Measurements from ENCODE around the gene RNF103. TPM values are rescaled to one million over a fixed set of nuclear protein-coding genes. Genes with fewer than 3 reads are reported as not detected.

The RNF103 gene
- total and polyA plus RNA-seq, 2 of the 13 experiments (the other 11 are each of a cell fraction or from before 2014, with no cell fraction given), result 19.8 to 21.1 TPM

GRCh38 chr2:86649119-86649947 lies 25.7 kb upstream of the RNF103 start (continued):
- TF ChIP-seq TEAD2 (CRISPR knock-in tag; IDR thresholded peaks at IDR 0.05) (no peak), ZNF207 (IDR thresholded peaks at IDR 0.05; ENCODE audit: borderline replicate concordance) (no peak), PATZ1 (CRISPR knock-in tag; IDR thresholded peaks at IDR 0.05) (no peak), PHF21A (CRISPR knock-in tag; IDR thresholded peaks at IDR 0.05) (peak; percentile 62; the same call in 1 of the 2 replicates), TEF (CRISPR knock-in tag; IDR thresholded peaks at IDR 0.05) (no peak), ZNF577 (CRISPR knock-in tag; IDR thresholded peaks at IDR 0.05; ENCODE audit: borderline replicate concordance, low read depth) (no peak), ZNF337 (CRISPR knock-in tag; IDR thresholded peaks at IDR 0.05; ENCODE audit: borderline replicate concordance, low read depth) (no peak), POLR2A (IDR thresholded peaks at IDR 0.05; ENCODE audit: insufficient read depth in 1 of 2, low read depth in 2 of 2, low read length in 2 of 2) (peak in 1 of 2 experiments; percentile 45; a peak in 2 of 4 replicates), MAFG (CRISPR knock-in tag; IDR thresholded peaks at IDR 0.05) (no peak), ZNF331 (CRISPR knock-in tag; IDR thresholded peaks at IDR 0.05) (peak; percentile 81), IKZF1 (IDR thresholded peaks at IDR 0.05) (no peak), ZNF10 (CRISPR knock-in tag; IDR thresholded peaks at IDR 0.05; ENCODE audit: borderline replicate concordance, low read depth) (no peak), ZNF547 (CRISPR knock-in tag; IDR thresholded peaks at IDR 0.05) (no peak), AKNA (CRISPR knock-in tag; IDR thresholded peaks at IDR 0.05; ENCODE audit: borderline replicate concordance) (no peak), ATF1 (CRISPR knock-in tag; IDR thresholded peaks at IDR 0.05) (no peak), ZSCAN30 (CRISPR knock-in tag; IDR thresholded peaks at IDR 0.05) (no peak), ZSCAN29 (CRISPR knock-in tag; conservative IDR thresholded peaks at IDR 0.05) (no peak), KAT2B (IDR thresholded peaks at IDR 0.05; ENCODE audit: borderline replicate concordance, low read depth, low read length) (no peak), HBP1 (CRISPR knock-in tag; IDR thresholded peaks at IDR 0.05; ENCODE audit: low read depth) (no peak), ZFP90 (CRISPR knock-in tag; IDR thresholded peaks at IDR 0.05; ENCODE audit: borderline replicate concordance) (peak; percentile 43; the same call in 1 of the 2 replicates), SALL2 (CRISPR knock-in tag; IDR thresholded peaks at IDR 0.05) (no peak), GABPA (IDR thresholded peaks at IDR 0.05; ENCODE audit: low read depth, low read length) (no peak), GABPA (CRISPR knock-in tag; IDR thresholded peaks at IDR 0.05; ENCODE audit: low read depth) (no peak)

All from HepG2 (cell line).